HFFc6 (cell line): ENCODE measurements around the gene IAH1. TPM values are rescaled to one million over a fixed set of nuclear protein-coding genes. Genes with fewer than 3 reads are reported as not detected.
A peak's percentile ranks its signal among the peaks of the same experiment; 100 is the strongest.

Experiments
- DNase-seq: peaks from one replicate; pipeline ENCODE4 v3.0.0-alpha.2; 2018
- H3K27ac Mint-ChIP-seq: 2 replicates; pipeline ENCODE4 v1.8.0; 2020; ENCODE audit warnings: mild to moderate bottlenecking, mixed read lengths
- H3K27me3 Mint-ChIP-seq: 2 replicates; pipeline ENCODE4 v1.8.0; 2021; ENCODE audit warnings: mild to moderate bottlenecking, moderate library complexity, mixed read lengths; ENCODE audit not compliant: insufficient read depth
- H3K36me3 Mint-ChIP-seq: 2 replicates; pipeline ENCODE4 v1.8.0; 2021; ENCODE audit warnings: low read depth, mixed read lengths
- H3K4me1 Mint-ChIP-seq: 2 replicates; pipeline ENCODE4 v1.8.0; 2020; ENCODE audit warnings: low read depth, mixed read lengths
- H3K4me3 Mint-ChIP-seq: 2 replicates; pipeline ENCODE4 v1.8.0; 2020; ENCODE audit warnings: mild to moderate bottlenecking, moderate library complexity, mixed read lengths
- H3K9me3 Mint-ChIP-seq: 2 replicates; pipeline ENCODE4 v1.8.0; 2020; ENCODE audit warnings: mild to moderate bottlenecking, mixed read lengths
- CTCF ChIP-seq: fragments of 200-600 bp; sonication (generic); IDR thresholded peaks from 2 replicates; pipeline ENCODE4 v1.5.0; 2021; ENCODE audit warnings: antibody characterized with exemption, mild to moderate bottlenecking
- total RNA-seq, 6 experiments: library from RNA; stranded (reverse); fragmentation: NEBNext Ultra II Directional; extraction: Animal tissue kit (Norgen Biotek cat#: 25700); gene quantifications; 2 replicates in 1 of 6; 3 replicates in 5 of 6; pipeline ENCODE4 v1.2.3, GENCODE V29; 2021

Gene IAH1
- total RNA-seq, 6 experiments from 2014 or later: 65.5 to 79.0 (median 71.0) TPM

DNA sequence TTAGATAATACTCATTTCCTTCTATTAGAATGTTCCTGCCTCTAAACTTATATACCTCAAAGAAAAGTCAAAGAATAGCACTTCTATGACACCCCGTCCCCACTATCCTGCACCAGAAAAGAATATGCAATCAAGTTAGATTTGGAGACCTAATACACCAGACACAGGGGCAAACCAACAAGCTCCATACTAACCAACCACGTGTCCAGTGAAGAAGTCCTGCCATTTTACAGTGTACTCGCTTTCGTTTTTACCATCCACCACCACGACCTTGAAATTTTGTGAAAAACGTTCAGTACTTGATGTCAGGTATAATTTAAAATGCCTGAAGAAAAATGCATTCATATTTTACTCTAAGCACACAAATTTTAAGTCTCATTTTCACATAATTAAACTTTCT is 62.2 kb downstream of the IAH1 start:
- no peak overlapping the region; the same call in 1 of the 2 replicates for H3K27ac Mint-ChIP-seq
- no peaks in the 10 kb centered on the region for H3K27me3 Mint-ChIP-seq
- peaks cover 11% of the 10 kb centered on the region for H3K36me3 Mint-ChIP-seq
- TF ChIP-seq CTCF: no peak
- H3K9me3 Mint-ChIP-seq: no peaks in the 10 kb centered on the region
- no peak for DNase-seq
- no peak overlapping the region for H3K4me3 Mint-ChIP-seq
- peaks cover 37% of the 10 kb centered on the region for H3K4me1 Mint-ChIP-seq

DNA sequence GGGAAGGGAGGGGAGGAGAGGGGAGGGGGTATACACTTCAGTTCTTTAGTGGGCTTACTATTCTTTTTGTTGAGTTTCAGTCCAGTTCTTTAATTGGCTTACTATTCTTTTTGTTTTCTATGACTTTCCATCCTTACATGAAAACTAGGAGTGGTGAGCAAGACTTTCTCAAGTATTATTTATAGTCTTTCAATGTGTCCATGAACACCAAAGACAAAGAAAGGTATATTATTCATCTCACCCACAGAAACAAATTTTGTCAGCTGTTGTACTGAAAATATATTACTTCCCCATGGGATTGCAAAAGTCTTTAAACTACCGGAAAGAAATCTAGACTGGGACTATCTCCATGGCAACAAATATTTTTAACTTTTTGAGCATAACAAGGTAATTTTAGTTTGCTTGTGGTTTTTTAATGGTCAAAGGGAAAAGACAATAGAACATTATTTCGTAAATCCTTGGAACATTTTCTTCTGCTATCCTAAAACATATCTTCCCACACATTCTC is 63.7 kb downstream of the IAH1 start:
- H3K4me1 Mint-ChIP-seq: peaks cover 37% of the 10 kb centered on the region
- peak; percentile 82 for DNase-seq
- H3K9me3 Mint-ChIP-seq: no peaks in the 10 kb centered on the region
- H3K27ac Mint-ChIP-seq: peak overlapping the region; percentile 83
- TF ChIP-seq CTCF: no peak
- peaks cover 11% of the 10 kb centered on the region for H3K36me3 Mint-ChIP-seq
- H3K27me3 Mint-ChIP-seq: no peaks in the 10 kb centered on the region
- no peak overlapping the region for H3K4me3 Mint-ChIP-seq

Other genes starting within 250 kb of the IAH1 start
- 100 to 1,000 TPM; 205 to 238 (median 225) TPM for gene ITGB1BP1, start 51.0 kb upstream of the IAH1 start, total RNA-seq
- 10 to 100 TPM; 40.6 to 49.8 (median 44.5) TPM for gene CPSF3, start 50.9 kb upstream of the IAH1 start, total RNA-seq
- gene ADAM17, start 81.3 kb downstream of the IAH1 start, total RNA-seq: 10 to 100 TPM; 16.0 to 20.0 (median 19.4) TPM
- 100 to 1,000 TPM; 461 to 607 (median 548) TPM for gene YWHAQ, start 156.4 kb downstream of the IAH1 start, total RNA-seq